D721Med (cell line): ENCODE measurements around the gene COL15A1.

ENCODE experiments used
- DNase-seq: peaks from one replicate; pipeline ENCODE4 v3.0.0; 2011; ENCODE audit warnings: low spot score; ENCODE audit not compliant: insufficient read length
- FAIRE-seq: peaks from 2 replicates; lab custom pipeline; 2011; peaks lifted over from hg19 to GRCh38; lab: Jason Lieb, UNC
- TF ChIP-seq, protein P1 (sequence below): IDR thresholded peaks from 2 replicates; pipeline ENCODE4 v1.5.1; 2012; ENCODE audit warnings: mild to moderate bottlenecking, control low read depth; ENCODE audit not compliant: insufficient read depth; ENCODE audit errors: missing control alignments

COL15A1 gene

GRCh38 chr9:98925956-98926355 is 17.8 kb upstream of the COL15A1 start:
- FAIRE-seq (no peak), DNase-seq (no peak)
- TF ChIP-seq, protein P1, sequence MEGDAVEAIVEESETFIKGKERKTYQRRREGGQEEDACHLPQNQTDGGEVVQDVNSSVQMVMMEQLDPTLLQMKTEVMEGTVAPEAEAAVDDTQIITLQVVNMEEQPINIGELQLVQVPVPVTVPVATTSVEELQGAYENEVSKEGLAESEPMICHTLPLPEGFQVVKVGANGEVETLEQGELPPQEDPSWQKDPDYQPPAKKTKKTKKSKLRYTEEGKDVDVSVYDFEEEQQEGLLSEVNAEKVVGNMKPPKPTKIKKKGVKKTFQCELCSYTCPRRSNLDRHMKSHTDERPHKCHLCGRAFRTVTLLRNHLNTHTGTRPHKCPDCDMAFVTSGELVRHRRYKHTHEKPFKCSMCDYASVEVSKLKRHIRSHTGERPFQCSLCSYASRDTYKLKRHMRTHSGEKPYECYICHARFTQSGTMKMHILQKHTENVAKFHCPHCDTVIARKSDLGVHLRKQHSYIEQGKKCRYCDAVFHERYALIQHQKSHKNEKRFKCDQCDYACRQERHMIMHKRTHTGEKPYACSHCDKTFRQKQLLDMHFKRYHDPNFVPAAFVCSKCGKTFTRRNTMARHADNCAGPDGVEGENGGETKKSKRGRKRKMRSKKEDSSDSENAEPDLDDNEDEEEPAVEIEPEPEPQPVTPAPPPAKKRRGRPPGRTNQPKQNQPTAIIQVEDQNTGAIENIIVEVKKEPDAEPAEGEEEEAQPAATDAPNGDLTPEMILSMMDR: no peak

- DNase-seq (no peak), FAIRE-seq (no peak)
- TF ChIP-seq, protein P1: no peak
Measured at GRCh38 chr9:98927724-98928123, 16.0 kb upstream of the COL15A1 start.

DNA sequence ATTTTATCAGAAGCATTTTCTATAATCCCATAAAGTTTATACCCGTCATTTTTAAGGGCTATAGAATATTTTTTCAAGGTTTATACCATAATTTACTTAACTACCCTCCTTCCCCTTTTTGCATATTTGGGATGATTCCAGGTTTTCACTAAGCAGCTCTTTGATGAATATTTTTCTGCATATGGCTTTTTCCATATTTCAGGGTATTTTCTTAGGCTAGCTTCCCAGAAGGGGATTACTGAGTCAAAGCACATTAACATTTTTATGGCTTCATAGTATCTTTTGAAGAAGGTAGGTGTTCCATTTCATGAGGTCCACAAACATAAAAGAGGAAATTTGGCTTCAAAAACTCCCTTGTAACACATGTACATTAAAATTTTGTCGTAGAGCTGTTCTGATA is 14.6 kb upstream of the COL15A1 start:
- TF ChIP-seq, protein P1: no peak
- FAIRE-seq: no peak
- DNase-seq: no peak

DNA sequence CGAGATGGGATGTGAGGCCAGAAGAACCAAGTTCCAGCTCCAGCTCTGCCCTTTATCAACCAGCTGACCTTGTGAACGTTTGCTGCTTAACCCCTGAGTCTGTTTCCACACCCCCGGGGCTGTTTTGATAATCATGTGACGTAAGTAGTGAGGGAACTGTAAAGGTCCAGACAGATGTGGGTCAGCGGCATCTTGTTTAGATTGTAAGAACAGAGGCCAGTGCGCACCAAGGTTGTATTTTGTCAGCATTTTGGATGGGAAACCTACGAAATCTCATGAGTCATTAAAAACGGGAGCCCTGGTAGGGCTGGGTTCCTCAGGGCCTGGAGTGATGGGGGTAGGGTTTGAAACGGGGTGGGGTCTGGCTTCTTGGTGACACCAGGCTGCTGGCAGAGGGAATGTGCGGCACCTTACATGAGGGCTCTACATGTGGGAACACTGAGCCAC is 13.8 kb upstream of the COL15A1 start:
- FAIRE-seq: no peak
- DNase-seq: no peak
- TF ChIP-seq, protein P1: no peak

- TF ChIP-seq, protein P1: no peak
- FAIRE-seq (no peak), DNase-seq (no peak)
Measured at GRCh38 chr9:98930792-98931191, 12.9 kb upstream of the COL15A1 start.

GRCh38 chr9:98931600-98932389 is 11.9 kb upstream of the COL15A1 start:
- FAIRE-seq (no peak), DNase-seq (no peak)

More at GRCh38 chr9:98931600-98932389, 11.9 kb upstream of the COL15A1 start:
- TF ChIP-seq, protein P1: no peak
